ENCODE data around the gene THAP8.

Gene THAP8

GRCh38 chr19:35992907-35993765, 60.9 kb downstream of the THAP8 start:
- DNase-seq = no peak

GRCh38 chr19:35991731-35992450, 62.2 kb downstream of the THAP8 start:
- DNase-seq = no peak

GRCh38 chr19:35990771-35991730, 63.0 kb downstream of the THAP8 start:
- no peak for DNase-seq

GRCh38 chr19:35990156-35990555, 63.9 kb downstream of the THAP8 start:
- DNase-seq = no peak

GRCh38 chr19:35988824-35989223, 65.3 kb downstream of the THAP8 start:
- DNase-seq = no peak

GRCh38 chr19:35987571-35987896, 66.6 kb downstream of the THAP8 start:
- DNase-seq = no peak

- peak; percentile 31 for DNase-seq
These were observed 67.2 kb downstream of the THAP8 start for GRCh38 chr19:35986664-35987570.

GRCh38 chr19:35986111-35986510, 68.0 kb downstream of the THAP8 start:
- DNase-seq = no peak

Data from DMS79 (cell line).